ENCODE results near the gene GRID2.

DNA sequence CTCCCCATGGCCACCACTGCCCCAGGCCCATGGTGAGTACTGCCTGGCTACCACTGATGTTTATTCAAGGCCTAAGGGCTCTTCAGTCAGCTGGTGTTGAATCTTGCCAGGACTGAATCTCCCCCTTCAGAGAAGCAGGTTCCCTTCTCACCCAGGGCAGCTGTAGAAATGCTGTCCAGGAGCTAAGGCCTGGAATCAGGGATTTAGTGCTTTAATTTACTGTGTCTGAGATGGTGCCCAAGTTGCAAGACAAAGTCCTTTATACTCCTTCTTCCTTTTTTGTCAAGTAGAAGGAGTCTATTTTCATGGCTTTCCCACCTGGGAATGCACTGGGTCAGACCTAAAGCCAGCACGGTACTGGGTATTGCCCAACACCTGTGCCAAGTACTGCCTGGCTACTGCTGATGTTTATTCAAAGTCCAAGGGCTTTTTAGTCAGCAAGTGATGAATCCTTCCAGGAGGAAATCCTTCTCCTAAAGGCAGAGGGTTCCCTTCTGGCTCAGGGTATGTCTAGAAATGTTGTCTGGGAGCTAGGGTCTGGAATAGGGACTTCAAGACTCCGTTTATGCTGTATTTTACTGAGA lies 1407.2 kb downstream of the GRID2 start:
- no peak for TF ChIP-seq POLR2AphosphoS5 (IDR thresholded peaks at IDR 0.05; ENCODE audit: low read depth, low read length)
- TF ChIP-seq, protein P1, sequence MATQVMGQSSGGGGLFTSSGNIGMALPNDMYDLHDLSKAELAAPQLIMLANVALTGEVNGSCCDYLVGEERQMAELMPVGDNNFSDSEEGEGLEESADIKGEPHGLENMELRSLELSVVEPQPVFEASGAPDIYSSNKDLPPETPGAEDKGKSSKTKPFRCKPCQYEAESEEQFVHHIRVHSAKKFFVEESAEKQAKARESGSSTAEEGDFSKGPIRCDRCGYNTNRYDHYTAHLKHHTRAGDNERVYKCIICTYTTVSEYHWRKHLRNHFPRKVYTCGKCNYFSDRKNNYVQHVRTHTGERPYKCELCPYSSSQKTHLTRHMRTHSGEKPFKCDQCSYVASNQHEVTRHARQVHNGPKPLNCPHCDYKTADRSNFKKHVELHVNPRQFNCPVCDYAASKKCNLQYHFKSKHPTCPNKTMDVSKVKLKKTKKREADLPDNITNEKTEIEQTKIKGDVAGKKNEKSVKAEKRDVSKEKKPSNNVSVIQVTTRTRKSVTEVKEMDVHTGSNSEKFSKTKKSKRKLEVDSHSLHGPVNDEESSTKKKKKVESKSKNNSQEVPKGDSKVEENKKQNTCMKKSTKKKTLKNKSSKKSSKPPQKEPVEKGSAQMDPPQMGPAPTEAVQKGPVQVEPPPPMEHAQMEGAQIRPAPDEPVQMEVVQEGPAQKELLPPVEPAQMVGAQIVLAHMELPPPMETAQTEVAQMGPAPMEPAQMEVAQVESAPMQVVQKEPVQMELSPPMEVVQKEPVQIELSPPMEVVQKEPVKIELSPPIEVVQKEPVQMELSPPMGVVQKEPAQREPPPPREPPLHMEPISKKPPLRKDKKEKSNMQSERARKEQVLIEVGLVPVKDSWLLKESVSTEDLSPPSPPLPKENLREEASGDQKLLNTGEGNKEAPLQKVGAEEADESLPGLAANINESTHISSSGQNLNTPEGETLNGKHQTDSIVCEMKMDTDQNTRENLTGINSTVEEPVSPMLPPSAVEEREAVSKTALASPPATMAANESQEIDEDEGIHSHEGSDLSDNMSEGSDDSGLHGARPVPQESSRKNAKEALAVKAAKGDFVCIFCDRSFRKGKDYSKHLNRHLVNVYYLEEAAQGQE (IDR thresholded peaks at IDR 0.05; ENCODE audit: insufficient read depth in 1 of 2, low read depth in 2 of 2, low read length in 2 of 2), result no peak
- no peak for TF ChIP-seq TAF1 (IDR thresholded peaks at IDR 0.05; ENCODE audit: borderline replicate concordance, insufficient read depth, low read length)
- no peak for TF ChIP-seq SIN3A (IDR thresholded peaks at IDR 0.05; ENCODE audit: borderline replicate concordance, insufficient read depth, low read length)
